Thyroid gland (tissue), 4 donors: ENCODE data around the gene HS6ST1.
"Not testable (repeated sequence)": the region's sequence is repeated elsewhere in the genome, so short reads cannot be mapped to it uniquely, and the experiment has no call there.

Experiments
- CTCF ChIP-seq, 6 experiments: fragments of 200-600 bp in 3 of 6; fragments of 450-650 bp in 3 of 6; sonication (generic) in 3 of 6; IDR thresholded peaks; one replicate each; pipeline ENCODE4 v1.5.1; 2016 to 2019; ENCODE audit warnings: antibody characterized with exemption in 6 of 6, mild to moderate bottlenecking in 2 of 6, inconsistent platforms in 1 of 6, moderate library complexity in 1 of 6
- POLR2A ChIP-seq, 2 donors: fragments of 450-650 bp; IDR thresholded peaks; one replicate each; pipeline ENCODE4 v1.6.1; 2017; ENCODE audit warnings: antibody characterized with exemption in 2 of 2, mild to moderate bottlenecking in 2 of 2, moderate library complexity in 1 of 2

- TF ChIP-seq CTCF, POLR2A (IDR thresholded peaks at IDR 0.05): not testable (repeated sequence)
Observed at GRCh38 chr2:128266463-128266862, 52.2 kb downstream of the HS6ST1 start.
